Ammon's horn (tissue), 1 donor: Measurements from ENCODE around the gene STK32B.
"Not testable (repeated sequence)": the region's sequence is repeated elsewhere in the genome, so short reads cannot be mapped to it uniquely, and the experiment has no call there.

Experiments used
- DNase-seq: peaks from one replicate; pipeline ENCODE4 v3.0.0-alpha.2; 2016; ENCODE audit warnings: low spot score

The STK32B gene

GRCh38 chr4:5030221-5030620 is 21.1 kb upstream of the STK32B start:
- no peak for DNase-seq

GRCh38 chr4:5030927-5031326 is 20.4 kb upstream of the STK32B start:
- DNase-seq, result no peak

- no peak for DNase-seq
Measured at GRCh38 chr4:5032813-5033212, 18.5 kb upstream of the STK32B start.

DNA sequence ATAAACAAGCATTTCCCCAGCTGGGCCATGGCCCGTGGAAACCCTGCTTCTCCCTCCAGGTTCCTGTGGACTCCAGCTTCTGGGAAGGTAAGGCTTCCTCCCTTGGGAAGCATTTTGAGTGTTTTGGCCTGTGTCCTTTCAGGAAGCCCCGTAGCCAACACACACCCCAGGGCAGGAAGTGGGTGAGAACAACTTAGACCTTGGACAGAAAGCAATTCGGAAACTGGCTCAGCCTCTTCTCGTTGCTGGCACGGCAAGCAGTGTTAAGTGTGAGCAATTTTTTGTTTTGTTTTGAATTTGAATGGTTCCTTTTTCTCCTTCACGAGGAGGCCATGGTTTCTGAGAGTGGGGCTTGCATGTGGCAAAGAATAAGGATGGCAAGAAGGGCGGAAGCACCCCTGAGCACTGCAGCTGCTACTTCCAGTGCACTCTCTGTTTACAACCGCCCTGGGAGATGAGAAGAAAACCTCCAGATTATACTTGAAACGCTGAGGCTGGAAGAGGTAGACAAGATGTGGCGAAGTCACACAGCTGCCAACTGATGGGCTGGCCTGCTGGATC is 17.9 kb upstream of the STK32B start:
- DNase-seq, result peak; percentile 57

- no peak for DNase-seq
Measured at GRCh38 chr4:5034206-5034605, 17.1 kb upstream of the STK32B start.

- DNase-seq, result no peak
Measured at GRCh38 chr4:5036239-5036638, 15.0 kb upstream of the STK32B start.

- no peak for DNase-seq
Measured at GRCh38 chr4:5037553-5038551, 13.4 kb upstream of the STK32B start.

DNA sequence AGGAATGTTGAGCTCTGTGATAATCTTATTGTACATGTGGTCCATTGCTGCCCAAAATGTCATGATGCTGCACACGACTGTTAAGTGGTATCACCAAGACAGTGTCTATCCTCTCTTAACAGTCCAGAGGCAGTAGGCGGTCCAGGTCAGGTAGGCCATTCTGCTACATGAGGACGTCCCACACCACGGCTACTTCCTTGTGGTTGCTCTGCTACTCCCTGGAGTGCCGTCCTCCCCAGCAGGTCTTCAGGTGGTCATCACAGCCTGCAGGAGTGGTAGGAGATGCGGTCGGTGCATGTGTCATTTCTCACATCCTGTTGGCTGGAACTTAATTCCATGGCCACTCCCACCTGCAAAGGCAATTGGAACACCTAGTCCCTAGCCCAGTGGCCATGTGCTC is 11.5 kb upstream of the STK32B start:
- DNase-seq, result no peak

- no peak for DNase-seq
Measured at GRCh38 chr4:5040856-5041620, 10.2 kb upstream of the STK32B start.

DNA sequence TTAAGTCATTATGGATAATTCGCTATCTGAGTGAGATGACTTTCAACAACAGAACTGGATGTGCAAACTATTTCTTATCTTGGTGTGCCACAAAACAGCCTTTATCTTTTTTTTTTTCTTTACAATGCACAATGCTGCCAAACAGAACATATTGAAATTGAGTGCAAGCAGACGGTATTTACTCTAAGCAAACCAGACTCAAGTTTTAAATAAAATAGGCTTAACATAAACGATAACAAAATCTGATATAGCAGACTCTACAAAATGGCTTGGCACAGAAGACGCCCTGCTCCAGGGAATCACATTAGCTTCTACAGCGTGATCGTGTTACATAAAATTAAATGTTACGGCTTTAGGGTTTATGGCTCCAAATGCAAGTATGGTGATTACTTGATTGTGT is 9.6 kb upstream of the STK32B start:
- DNase-seq, result no peak

DNA sequence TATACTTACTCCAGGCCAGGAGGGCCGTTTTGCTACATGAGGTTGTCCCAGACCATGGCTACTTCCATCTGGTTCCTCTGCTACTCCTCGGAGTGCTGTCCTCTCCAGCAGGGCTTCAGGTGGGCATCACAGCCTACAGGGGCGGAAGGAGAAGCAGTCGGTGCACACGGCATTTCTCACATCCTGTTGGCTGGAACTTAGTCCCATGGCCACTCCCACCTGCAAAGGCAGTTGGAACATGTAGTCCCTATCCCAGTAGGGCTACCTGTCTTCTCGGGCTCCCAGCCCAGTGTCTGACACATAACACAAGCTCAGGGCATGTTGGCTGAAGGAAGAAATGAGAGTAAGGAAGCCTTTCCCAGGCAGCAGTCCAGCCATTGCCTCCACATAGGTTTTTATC is 7.7 kb upstream of the STK32B start:
- DNase-seq, result no peak

DNA sequence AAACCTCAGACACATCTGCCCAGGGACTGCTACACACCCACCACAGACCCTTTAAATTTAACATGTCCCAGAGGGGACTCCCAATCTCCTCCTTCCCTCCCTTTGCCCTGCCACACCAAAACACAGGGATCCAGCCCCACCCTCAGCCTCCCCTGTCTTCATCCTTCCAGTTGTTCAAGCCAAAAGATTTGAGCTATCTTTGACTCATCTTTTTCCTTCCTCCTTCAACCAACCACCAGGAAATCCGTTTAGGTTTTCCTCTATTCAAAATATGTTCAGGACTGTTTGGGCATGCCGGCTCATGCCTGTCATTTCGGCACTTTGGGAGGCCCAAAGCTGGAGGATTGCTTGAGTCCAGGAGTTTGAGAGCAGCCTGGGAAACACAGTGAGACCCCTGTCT is 6.9 kb upstream of the STK32B start:
- no peak for DNase-seq

DNA sequence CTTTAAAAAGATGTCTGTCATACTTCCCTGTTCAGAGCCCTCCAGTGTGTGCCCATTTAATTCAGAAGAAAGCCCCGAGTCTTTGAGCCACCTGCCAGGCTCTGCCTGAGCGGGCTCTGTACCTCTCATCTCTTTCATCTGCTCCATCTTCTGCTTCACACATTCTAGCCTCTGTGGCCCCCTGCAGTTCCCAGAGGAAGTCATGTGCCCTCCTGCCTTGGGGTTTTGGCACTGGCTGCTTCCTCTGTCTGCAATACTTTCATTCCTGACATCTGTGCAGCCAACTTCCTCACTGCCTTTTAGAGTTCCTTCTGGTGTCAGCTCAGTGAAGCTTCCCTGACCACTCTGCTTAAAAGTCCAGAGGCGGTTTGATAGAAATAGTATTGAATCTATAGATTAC is 6.2 kb upstream of the STK32B start:
- DNase-seq, result peak; percentile 67

GRCh38 chr4:5048721-5049120 is 2.6 kb upstream of the STK32B start:
- DNase-seq, result no peak

GRCh38 chr4:5050520-5051277 is 581 bp upstream of the STK32B start:
- peak; percentile 90 for DNase-seq

GRCh38 chr4:5052204-5052702 is 973 bp downstream of the STK32B start:
- no peak for DNase-seq

DNA sequence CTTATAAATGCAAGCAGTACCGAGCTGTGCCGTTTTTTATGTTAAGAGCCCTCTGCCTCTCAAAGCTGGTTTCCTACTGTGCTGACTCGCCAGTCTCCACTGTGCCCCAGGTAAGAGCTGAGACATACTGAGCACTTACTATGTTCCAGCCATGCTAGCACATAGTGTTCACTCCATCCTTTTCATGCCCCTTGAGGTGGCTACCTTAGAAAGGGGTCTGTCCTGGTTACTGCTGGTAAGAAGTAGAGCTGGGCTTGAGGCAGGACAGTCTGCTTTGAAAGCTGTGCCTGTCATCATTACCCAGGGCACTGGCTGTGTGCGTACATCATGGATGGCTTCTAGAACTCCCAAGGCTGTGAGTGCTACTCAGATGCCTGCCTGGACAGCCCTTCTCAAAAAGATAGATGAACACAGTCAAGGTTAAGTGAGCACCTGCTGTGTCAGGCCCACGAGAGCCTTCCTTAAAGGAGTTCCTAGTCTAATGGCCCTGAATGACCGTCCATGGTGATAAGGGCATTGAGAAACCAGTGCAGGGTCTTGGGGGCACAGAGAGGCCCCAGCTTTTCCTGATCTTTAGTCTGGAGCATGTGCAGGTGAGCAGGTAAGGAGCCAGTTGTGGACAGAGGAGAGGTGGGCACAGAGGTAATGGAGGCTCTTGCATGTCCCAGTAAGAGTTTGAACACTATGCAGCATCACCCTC is 1.6 kb downstream of the STK32B start:
- no peak for DNase-seq

- DNase-seq, result no peak
Measured at GRCh38 chr4:5054532-5054931, 3.3 kb downstream of the STK32B start.

DNA sequence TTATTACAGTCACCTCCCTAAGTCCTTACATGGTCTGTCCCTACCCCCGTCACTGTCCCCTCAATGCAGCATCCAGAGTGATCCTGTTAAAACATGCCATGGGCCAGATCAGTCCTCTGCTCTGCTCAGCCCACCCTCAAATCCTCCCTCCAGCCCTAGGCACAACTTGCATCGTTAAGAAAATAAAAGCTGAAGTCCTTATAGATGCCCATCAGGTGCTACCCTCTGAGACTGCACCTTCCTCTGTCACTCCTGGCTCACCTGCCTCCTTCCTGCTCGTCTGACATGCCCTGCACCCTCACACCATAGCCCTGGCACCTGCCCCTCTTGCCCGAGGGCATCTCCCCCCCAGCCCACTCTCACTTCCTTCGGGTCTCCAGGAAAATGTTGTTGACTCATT is 4.1 kb downstream of the STK32B start:
- DNase-seq, result no peak

DNA sequence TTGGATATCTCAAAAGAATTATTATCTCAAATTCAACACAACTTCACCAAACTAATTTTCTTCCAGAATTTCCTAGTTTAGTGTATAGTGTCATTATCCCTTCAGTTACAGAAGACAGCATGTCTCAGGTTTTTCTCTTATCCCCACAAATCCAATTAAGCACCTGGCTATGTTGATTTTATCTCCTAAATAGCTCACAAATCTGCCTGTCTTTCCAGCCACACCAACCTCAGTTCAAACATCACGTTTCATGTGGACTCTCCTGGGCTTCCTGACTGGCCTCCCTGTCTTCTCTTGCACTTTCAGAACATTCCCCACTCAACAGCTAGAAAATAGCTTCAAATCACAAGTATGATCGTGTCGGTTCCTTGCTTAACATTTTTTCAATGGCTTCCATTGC is 14.8 kb downstream of the STK32B start:
- no peak for DNase-seq

DNA sequence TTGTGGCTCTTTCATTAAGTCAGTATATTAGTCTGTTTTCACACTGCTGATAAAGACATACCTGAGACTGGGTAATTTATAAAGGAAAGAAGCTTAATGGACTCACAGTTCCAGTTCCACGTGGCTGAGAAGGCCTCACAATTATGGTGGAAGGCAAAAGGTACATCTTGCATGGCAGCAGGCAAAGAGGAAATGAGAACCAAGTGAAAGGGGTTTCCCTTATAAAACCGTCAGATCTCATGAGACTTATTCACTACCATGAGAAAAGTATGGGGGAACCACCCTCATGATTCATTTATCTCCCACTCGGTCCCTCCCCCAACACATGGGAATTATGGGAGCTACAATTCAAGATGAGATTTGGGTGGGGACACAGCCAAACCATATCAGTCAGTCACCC is 15.7 kb downstream of the STK32B start:
- not testable (repeated sequence) for DNase-seq
